ENCODE measurements around the gene BABAM1.

Gene BABAM1

DNA sequence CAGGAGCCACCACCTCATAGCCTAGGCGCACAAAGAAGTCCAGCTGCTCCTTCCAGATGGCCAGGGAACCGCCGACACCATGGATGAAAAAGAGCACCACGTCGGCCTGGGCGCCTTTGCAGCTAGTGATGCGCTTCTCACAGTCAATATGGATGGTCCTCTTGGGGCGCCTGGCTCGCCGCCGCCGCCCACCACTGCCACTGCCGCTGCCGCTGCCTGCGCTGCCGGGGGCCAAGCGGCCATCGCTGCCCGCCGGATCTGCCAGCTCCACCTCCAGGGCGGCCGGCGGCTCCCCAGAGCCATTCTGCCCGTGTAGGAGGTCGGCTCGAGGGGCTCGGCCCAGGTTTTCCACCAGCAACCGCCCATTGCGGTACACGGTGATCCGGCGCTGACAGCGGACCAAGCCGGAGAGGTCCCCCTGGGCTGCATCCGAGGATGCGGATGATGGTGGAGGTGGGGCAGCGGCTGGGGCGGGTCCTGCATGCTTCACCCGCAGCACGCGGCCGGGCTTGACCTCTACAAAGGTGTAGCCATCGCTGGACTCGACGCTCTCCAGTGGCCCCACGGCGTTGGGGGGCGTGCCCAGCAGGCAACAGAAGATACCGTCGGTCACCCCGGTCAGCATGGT is 33.9 kb downstream of the BABAM1 start:
- H3K27ac ChIP-seq = no peak overlapping the region
- TF ChIP-seq, protein P1, sequence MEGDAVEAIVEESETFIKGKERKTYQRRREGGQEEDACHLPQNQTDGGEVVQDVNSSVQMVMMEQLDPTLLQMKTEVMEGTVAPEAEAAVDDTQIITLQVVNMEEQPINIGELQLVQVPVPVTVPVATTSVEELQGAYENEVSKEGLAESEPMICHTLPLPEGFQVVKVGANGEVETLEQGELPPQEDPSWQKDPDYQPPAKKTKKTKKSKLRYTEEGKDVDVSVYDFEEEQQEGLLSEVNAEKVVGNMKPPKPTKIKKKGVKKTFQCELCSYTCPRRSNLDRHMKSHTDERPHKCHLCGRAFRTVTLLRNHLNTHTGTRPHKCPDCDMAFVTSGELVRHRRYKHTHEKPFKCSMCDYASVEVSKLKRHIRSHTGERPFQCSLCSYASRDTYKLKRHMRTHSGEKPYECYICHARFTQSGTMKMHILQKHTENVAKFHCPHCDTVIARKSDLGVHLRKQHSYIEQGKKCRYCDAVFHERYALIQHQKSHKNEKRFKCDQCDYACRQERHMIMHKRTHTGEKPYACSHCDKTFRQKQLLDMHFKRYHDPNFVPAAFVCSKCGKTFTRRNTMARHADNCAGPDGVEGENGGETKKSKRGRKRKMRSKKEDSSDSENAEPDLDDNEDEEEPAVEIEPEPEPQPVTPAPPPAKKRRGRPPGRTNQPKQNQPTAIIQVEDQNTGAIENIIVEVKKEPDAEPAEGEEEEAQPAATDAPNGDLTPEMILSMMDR (conservative IDR thresholded peaks at IDR 0.05) = no peak

DNA sequence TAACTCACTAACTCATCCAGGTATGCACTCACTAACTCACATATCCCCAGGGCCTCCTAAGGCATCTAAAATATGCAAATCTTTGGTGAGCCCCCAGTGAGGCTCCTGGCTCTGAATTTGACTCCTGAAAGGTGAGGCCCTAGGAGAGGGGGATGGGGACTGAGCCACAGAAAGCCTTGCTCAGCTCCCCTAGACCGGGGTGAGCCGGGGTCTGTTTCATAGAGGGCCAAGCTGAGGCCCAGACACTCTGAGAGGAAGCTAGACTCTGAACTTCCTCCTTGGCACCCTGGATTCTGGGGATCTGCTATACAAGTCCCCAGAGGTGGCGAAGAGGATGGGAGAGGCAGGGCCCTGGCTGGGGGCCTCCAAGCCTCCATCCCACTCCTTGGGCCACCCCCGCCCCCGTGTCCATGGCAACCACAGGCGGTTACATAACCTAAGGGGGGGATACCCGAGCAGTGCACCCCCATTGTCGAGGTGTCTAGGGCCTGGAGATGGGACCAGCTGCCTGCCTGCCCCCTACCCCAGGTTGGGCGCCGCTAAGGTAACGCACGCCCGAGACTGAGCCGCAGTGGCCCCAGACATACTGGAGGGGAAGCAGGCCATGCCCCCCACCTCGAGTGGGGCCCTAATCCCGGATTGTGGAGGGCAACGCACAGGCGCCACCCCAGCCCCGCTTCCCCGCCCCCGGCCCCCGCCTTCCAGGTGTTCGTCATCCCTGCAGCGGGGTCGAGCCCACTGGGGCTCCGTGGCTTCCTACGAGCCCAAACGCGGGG is 35.3 kb downstream of the BABAM1 start:
- H3K27ac ChIP-seq = peak overlapping the region; percentile 78; the same call in 1 of the 2 replicates
- TF ChIP-seq, protein P1 (conservative IDR thresholded peaks at IDR 0.05) = no peak

DNA sequence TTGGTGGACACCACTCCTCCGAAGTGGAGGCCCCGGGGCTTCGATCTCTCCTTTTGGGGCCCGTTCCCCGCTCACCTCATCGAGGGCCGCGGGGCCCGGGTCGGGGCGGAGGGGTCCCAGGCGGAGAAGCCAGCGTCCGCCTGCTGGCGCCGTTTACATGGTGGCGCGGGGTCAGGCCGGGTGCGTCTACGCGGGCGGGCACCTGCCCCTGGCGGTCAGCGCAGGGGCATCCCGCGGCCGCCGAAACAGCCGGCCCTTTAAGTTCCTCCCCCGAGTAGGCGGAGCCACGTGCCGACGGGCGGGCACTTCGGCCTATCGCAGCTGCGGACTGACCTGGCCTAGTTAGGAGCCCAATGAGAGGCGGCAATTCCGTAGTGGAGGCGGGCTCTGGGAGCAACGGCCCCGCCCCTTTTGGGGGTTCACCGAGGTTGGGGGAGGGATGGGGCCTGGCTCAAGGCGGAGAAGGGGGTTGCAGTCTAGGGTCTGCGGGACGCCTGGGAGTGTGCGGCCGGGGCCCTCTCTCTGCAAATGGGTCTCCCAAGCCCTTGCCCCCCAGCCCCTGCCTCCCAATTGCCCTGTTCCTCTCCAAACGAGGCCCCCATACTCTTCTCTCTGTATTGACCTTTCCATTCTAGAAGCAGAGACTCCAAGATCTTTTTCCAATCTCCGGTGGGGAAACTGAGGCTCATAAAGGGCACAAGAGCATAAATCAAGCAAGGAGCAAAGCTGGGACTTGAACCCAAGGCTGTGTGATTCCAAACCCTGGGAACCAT is 36.1 kb downstream of the BABAM1 start, which contains the start of gene ABHD8:
ABHD8 (minus strand) TSS at position 259 of the 773 bp plus-strand sequence. CDS start 1,809 bp downstream, outside the sequence.
- TF ChIP-seq, protein P1 (conservative IDR thresholded peaks at IDR 0.05) = peak; percentile 79
- peak within 1 kb of the TSS; percentile 78; the same call in 1 of the 2 replicates for H3K27ac ChIP-seq

DNA sequence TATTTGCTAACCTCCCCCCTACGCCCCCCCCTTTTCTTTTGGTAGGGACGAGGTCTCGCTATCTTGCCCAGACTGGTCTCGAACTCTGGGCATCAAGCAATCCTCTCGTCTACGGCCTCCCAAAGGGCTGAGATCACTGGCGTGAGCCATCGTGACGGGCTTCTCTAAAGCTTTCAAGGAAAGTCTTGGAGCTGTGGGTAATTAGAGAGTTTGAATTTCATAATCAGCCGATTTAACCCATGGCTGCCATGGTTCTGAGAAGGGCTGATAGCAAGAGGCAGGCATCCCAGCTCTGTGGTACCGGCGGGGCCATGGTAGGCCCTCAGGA is 36.7 kb downstream of the BABAM1 start:
- peak overlapping the region; percentile 78; the same call in 1 of the 2 replicates for H3K27ac ChIP-seq
- TF ChIP-seq, protein P1 (conservative IDR thresholded peaks at IDR 0.05) = no peak

DNA sequence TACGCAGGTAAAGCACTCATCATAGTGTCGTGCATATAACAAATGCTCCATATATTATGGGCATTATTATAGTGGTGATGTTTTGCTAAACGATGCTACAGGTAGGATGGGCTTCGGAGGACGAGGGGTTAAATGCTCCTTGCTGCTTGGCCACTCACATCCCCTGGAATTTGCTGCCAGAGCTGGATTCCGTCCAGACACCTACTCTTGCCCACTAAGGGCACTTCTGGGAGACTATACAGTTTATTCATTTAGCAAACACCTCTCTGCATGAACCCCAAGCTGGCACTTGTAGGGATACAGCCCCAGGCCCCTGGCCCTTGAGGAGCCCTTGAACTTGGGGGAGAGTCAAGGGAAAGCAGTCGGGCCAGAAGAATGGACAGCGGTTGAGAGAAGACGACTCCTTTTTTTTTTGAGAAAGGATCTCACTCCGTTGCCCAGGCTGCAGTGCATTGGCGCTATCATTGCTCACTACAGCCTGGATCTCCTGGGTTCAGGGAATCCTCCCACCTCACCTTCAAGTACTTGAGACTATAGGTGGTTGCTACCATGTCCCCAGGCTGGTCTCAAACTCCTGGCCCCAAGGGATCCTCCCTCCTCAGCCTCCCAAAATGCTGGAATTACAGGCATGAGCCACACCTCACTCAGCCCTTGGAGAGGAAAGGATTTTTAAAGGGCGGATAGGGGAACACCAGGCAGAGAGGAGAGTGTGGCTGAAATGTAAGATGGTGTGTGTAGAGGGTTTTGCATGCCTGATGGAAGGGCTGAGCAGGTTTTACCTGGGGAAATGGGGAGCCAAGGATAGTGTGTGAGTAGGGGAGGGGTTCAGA is 37.4 kb downstream of the BABAM1 start:
- peak overlapping the region; percentile 98 for H3K27ac ChIP-seq
- TF ChIP-seq, protein P1 (conservative IDR thresholded peaks at IDR 0.05) = no peak

DNA sequence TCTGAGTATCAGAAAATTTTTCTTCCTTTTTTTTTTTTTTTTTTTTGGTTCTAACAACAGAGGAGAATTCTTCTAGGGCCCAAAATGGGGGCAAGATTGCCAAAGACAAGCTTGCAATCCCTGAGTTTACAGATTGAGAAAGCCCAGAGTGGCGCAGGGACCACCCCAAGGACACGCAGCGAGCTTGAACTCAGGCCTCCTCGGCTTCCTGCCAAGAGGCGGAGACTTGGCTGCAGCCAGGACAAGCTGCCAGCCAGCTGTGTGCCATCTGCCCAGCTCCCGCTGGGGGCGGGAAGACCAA is 37.9 kb downstream of the BABAM1 start:
- TF ChIP-seq, protein P1 (conservative IDR thresholded peaks at IDR 0.05) = 0 out of 2 replicates have a peak, but pooled peaks have one; percentile 16
- peak overlapping the region; percentile 98 for H3K27ac ChIP-seq
